ENCODE data around the gene PTPN4. TPM values are rescaled to one million over a fixed set of nuclear protein-coding genes. Genes with fewer than 3 reads are reported as not detected.

PTPN4 gene
- total RNA-seq, 1 experiment from 2014 or later, result 44.5 TPM

DNA sequence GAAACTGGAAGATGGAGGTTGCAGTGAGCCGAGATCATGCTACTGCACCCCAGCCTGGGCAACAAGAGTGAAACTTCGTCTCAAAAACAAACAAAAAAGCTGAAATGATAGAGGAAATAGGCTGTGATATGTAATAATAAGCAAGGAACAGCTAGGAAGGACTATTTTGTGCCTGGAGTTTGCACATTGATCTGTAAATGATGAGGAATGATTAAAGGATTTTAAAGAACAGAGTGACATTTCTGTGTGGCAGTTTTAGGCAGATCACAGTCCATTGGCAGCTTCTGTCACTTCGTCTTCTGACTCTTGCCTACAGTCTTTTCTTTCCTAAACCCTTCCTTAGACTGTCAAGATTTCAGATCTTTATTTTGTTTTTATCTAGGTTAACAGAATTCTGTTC lies 272.6 kb downstream of the PTPN4 start:
- Histone ChIP-seq H3K9ac (ENCODE audit: low read length) (no peak overlapping the region), H3K9me2 (replicated peaks; ENCODE audit: low read length) (no peaks in the 10 kb centered on the region), H3K4me3 (ENCODE audit: low read length) (no peak overlapping the region), H3K36me3 (ENCODE audit: low read depth, low read length) (no peaks in the 10 kb centered on the region), H3K9me3 (ENCODE audit: low read length) (no peaks in the 10 kb centered on the region), H3K79me2 (ENCODE audit: low read length) (no peaks in the 10 kb centered on the region), H3K27ac (ENCODE audit: low read length) (no peak overlapping the region), H3K4me1 (ENCODE audit: insufficient read depth, low read length) (no peaks in the 10 kb centered on the region), H2AFZ (ENCODE audit: low read length) (no peak overlapping the region), H3K4me2 (ENCODE audit: low read length) (no peak overlapping the region), H3K27me3 (ENCODE audit: low read length) (no peaks in the 10 kb centered on the region), H4K20me1 (ENCODE audit: low read length) (no peaks in the 10 kb centered on the region), H3F3A (ENCODE audit: low read length, unreplicated experiment) (no peaks in the 10 kb centered on the region)
- DNase-seq (no peak), ATAC-seq (no peak)
- POLR2A ChIA-PET (ENCODE audit: unreplicated experiment), result no interaction called here
- TF ChIP-seq EZH2 (IDR thresholded peaks at IDR 0.05; ENCODE audit: low read length, unreplicated experiment) (no peak), EZH2phosphoT487 (IDR thresholded peaks at IDR 0.05; ENCODE audit: borderline replicate concordance, low read length) (no peak)
- TF ChIP-seq, protein P1, sequence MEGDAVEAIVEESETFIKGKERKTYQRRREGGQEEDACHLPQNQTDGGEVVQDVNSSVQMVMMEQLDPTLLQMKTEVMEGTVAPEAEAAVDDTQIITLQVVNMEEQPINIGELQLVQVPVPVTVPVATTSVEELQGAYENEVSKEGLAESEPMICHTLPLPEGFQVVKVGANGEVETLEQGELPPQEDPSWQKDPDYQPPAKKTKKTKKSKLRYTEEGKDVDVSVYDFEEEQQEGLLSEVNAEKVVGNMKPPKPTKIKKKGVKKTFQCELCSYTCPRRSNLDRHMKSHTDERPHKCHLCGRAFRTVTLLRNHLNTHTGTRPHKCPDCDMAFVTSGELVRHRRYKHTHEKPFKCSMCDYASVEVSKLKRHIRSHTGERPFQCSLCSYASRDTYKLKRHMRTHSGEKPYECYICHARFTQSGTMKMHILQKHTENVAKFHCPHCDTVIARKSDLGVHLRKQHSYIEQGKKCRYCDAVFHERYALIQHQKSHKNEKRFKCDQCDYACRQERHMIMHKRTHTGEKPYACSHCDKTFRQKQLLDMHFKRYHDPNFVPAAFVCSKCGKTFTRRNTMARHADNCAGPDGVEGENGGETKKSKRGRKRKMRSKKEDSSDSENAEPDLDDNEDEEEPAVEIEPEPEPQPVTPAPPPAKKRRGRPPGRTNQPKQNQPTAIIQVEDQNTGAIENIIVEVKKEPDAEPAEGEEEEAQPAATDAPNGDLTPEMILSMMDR (conservative IDR thresholded peaks at IDR 0.05; ENCODE audit: low read depth, low read length), result no peak
- no TSS peak for BruUV-seq (replicated peaks)
- intact Hi-C loops (cut with micrococcal nuclease), result no loop called here
- CTCF ChIA-PET, result no interaction called here

Other genes starting within 250 kb of the PTPN4 start
- gene SCTR, start 235.4 kb upstream of the PTPN4 start, total RNA-seq (2014; rRNA removed), result not detected in 2 replicates
- gene CFAP221, start 215.5 kb upstream of the PTPN4 start, total RNA-seq (2014; rRNA removed), result not detected in 2 replicates
- gene TMEM177, start 80.7 kb upstream of the PTPN4 start, total RNA-seq (2014; rRNA removed), result 21.6 and 23.7 TPM in 2 replicates